Dermis blood vessel endothelial cell (primary cell): ENCODE data around the gene RBM43. TPM values are rescaled to one million over a fixed set of nuclear protein-coding genes. Genes with fewer than 3 reads are reported as not detected.

Experiments
- DNase-seq: peaks from one replicate; pipeline ENCODE4 v3.0.0; 2010
- total RNA-seq: library from RNA; depleted of rRNA; stranded (reverse); fragments of >200 nt; gene quantifications from 2 replicates; pipeline ENCODE4 v1.2.3, GENCODE V29; 2014

The RBM43 gene
- total RNA-seq, 1 donor from 2014 or later = 2.0 TPM

GRCh38 chr2:151207100-151207499, 54.6 kb downstream of the RBM43 start:
- no peak for DNase-seq

- DNase-seq = no peak
These were observed 55.2 kb downstream of the RBM43 start for GRCh38 chr2:151206446-151206968.

- no peak for DNase-seq
These were observed 56.1 kb downstream of the RBM43 start for GRCh38 chr2:151205571-151205970.

- DNase-seq = no peak
These were observed 56.9 kb downstream of the RBM43 start for GRCh38 chr2:151204756-151205155.

GRCh38 chr2:151200844-151201243, 60.8 kb downstream of the RBM43 start:
- DNase-seq = no peak

GRCh38 chr2:151200277-151200676, 61.4 kb downstream of the RBM43 start:
- no peak for DNase-seq

GRCh38 chr2:151198645-151199044, 63.0 kb downstream of the RBM43 start:
- DNase-seq = no peak

Other genes with a start within 250 kb of the RBM43 start
- gene NMI, start 27.8 kb upstream of the RBM43 start, total RNA-seq = 17.4 and 25.7 TPM in 2 replicates
- under 0.01 TPM in 1 of 2 replicates, not detected in the other for gene TNFAIP6, start 95.7 kb upstream of the RBM43 start, total RNA-seq
- 43.2 and 55.5 TPM in 2 replicates for gene RIF1, start 148.0 kb upstream of the RBM43 start, total RNA-seq